Right lung (tissue), 5 donors: ENCODE data around the gene ASCC1. TPM values are rescaled to one million over a fixed set of nuclear protein-coding genes. Genes with fewer than 3 reads are reported as not detected.

Experiments
- DNase-seq, 2 donors: peaks; one replicate each; pipeline ENCODE4 v3.0.0-alpha.2; 2013
- polyA plus RNA-seq, 5 donors: library from polyadenylated mRNA; unstranded; fragments of 120-200 nt; gene quantifications; one replicate each; pipeline versions ENCODE4 v1.2.1 to v1.2.3, GENCODE V29; 2013; ENCODE audit warnings: inconsistent platforms in 1 of 5, low replicate concordance in 1 of 5; ENCODE audit not compliant: insufficient read length in 5 of 5, insufficient read depth in 1 of 5

The ASCC1 gene
- polyA plus RNA-seq, 5 donors: 32.3 to 46.1 (median 40.9) TPM

DNA sequence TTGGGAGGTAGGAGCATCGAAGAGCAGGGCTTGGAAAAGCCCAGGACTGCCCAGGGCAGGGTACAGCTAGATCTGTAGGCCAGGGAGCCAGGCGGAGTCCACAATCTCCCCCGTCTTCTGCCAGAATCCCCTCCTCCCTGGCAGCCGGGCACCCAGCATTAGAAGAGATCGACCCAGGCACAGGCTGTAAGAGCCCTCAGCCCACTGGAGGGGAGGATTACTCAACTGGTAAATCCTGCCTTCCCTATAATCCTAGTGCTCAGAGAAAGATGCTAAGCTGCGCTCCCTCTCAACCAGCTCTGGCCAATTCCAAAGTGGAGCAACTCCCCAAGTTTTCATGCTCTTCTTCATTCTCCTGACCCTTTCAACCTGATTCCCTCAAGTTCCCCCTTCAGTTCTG lies 130.9 kb downstream of the ASCC1 start:
- DNase-seq: no peak

DNA sequence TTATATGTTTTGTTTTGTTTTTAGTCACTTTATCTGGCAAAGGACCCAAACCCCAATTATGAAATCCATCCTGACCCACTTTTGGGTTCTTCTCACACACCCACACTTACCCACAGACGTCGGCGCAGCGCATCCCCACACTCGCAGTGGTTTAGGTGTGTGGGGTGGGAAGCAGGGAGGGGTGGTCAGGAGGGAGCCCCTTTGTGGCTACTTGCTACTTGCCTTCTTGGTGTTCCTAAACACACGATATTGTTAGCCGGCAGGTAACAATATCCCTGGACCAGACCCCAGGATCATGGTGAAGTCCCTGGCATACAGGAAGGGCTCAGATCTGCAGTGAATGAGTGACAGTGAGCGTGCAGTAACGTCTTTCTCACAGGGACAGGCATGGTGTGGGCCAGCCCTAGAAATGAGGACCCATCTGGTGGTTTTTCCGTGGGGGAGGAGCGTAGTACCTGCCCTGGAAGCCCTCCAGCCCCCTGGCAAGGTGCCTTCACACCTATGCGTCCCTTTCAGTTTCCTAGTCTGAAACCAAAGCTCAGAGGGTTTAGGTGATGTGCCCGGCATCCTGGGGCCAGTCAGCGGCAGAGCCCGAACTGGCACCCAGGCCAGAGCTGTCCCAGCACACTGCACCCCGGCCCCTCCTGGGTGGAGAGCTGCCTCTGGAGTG lies 132.2 kb downstream of the ASCC1 start:
- DNase-seq: no peak

DNA sequence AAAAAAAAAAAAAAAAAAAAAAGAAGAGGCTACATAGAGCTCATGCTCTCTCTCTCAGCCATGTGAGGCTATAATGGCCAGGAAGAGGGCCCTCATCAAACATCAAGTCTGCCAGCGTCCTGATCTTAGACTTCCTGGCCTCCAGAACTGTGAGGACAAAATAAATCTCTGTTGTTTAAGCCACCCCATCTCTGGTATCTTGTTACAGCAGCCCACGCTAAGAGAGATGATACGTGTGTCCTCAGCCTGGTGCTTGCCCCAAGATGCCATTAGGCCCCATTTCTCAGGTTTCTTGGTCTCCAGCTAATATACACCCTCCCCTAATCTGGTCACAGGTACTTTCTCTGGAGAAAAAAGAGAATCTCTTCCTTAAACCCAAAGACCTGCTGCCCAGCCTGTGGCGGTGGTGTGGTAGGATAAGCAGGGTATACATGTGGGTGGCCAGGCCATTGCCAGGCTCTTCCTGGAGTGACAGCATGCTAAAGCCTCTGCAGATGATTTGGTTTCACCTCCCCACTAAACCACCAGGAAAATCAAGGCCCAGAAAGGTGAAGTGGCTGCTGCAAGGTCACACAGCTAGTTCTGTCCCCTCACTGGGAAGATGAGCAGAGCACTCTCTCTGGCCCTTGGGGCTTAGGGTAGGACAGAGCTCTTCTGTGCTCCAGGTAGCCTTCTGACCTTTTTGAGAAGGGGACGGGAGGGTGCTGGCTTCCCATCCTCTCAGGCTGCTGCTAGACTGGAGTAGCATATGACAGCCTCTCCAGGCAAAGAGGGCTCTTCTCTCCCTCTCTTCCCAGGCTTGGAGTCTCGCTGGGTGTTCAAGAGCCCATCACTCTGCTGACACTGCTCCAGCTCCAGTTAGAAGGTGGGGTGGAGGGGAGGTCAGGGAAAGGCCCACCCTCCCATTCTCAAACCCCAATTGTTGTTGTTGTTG lies 133.0 kb downstream of the ASCC1 start:
- DNase-seq: no peak

GRCh38 chr10:72081772-72082590 lies 134.1 kb downstream of the ASCC1 start:
- DNase-seq: no peak

GRCh38 chr10:72081210-72081609 lies 134.9 kb downstream of the ASCC1 start:
- DNase-seq: no peak

- no peak for DNase-seq
Observed at GRCh38 chr10:72080042-72080975, 135.8 kb downstream of the ASCC1 start.

DNA sequence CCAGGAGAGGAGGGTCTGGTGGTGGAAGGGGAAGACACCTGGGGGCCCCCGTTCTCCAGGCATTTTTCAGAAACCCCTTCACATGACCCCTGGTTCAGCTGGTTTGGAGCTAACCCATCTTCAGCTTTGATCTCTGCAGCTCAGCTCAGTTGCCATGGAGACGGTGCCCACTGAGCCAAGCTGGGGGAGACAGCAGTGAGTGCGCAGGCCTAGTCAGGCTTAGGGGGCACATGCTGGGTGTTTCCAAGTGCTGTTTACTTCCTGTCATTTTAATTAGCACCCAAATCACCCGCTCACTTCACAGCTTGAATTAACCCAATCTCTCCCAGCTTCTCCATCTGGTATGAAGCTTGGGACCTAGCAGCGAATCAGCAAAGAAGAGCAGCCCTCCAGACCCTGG lies 136.7 kb downstream of the ASCC1 start:
- DNase-seq: no peak

- DNase-seq: no peak
Observed at GRCh38 chr10:72077275-72077990, 138.6 kb downstream of the ASCC1 start.

GRCh38 chr10:72076756-72077155 lies 139.3 kb downstream of the ASCC1 start:
- DNase-seq: no peak

DNA sequence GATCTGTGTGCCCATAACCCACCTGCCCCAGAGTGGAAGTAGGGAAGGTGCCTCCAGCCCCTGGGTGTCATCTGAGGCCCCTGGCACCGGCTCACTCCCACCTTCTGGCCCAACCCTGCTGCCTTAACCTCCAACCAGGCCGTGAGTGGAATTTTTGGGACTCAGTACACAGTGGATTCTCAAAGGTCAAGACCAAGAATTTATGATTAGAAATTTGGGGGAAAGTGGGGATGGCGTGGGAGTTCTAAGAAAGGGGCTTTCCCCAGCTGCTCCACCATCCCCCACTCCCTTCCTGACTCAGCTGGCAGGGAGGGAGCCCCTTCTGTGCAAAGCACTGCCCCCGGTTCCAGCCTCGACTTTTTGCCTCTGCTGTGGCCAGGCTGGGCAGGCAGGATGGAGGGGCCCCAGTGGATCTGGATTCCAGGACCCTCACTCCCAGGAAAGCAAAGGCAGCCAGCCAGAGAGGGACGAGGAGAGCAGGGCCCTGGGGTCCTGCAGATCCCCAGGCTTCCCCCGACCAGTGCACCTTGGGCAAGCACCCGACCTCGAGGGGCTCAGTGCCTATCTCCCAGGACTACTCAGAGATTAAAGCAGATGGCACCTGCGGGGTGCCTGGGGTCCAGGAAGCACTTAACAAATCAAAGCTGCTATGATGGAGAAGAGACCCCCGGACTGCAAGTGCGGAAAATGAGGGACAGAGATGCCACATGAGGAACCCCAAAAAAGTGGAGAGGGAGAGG lies 140.5 kb downstream of the ASCC1 start:
- DNase-seq: no peak

DNA sequence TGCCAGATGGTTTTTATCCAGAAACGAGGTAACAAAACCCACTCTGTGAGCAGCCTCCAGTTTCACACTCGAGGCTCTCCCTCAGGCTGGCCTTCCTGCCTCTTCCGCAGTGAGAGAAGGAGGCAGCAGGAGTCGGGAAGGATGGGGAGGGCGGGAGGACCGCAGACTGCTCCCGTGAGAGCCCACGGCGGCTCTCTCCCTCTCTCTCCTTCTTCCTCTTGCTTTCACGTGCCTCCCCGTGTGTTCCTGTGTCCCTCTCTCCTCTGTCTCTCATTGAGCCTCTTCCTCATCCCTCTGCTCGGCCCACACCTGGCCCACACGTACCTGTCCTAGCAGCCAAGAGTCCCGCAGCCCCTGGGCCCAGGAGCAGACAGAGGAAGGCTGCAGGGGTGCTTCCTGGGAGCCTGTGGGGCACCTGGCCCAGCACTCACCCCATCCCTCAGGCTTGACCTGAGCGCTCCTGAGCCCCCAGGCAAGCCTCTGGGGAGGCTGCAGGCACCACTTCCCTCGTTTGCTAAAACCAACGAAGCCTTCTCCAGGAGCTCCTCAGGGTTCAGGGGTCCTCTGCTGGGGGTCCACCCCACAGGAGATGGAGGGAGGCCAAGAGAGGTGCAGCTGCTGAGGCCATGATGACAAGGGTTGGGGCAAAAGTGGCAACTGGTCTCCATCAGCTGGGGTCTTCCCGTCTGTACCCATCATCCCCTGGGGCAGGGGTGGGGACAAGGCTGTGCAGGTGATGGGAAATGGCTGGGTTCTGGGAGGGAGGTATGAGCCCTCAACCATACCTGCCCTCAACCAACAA lies 141.3 kb downstream of the ASCC1 start:
- DNase-seq: no peak

- DNase-seq: no peak
Observed at GRCh38 chr10:72073708-72074573, 142.1 kb downstream of the ASCC1 start.

GRCh38 chr10:72072639-72073038 lies 143.4 kb downstream of the ASCC1 start:
- no peak for DNase-seq

DNA sequence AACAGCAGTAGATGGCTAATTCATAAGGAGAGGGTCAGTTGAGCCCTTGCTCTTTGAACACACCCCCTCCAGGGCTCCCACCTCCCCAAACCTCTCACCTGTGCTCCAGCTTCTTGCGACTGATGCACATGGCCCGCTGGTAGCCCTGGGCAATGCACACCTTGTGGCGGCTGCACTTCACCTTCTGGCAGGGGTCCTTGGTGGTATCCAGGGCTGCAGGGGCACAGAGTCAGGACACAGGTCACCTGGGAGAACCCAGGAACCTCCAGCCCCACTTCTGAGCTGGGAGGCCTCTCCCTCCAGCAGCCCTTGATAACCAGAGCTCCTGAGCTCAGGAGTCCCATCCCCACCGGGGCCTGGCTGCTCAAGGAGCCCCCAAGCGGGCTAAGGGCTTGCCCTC lies 144.0 kb downstream of the ASCC1 start:
- DNase-seq: no peak

DNA sequence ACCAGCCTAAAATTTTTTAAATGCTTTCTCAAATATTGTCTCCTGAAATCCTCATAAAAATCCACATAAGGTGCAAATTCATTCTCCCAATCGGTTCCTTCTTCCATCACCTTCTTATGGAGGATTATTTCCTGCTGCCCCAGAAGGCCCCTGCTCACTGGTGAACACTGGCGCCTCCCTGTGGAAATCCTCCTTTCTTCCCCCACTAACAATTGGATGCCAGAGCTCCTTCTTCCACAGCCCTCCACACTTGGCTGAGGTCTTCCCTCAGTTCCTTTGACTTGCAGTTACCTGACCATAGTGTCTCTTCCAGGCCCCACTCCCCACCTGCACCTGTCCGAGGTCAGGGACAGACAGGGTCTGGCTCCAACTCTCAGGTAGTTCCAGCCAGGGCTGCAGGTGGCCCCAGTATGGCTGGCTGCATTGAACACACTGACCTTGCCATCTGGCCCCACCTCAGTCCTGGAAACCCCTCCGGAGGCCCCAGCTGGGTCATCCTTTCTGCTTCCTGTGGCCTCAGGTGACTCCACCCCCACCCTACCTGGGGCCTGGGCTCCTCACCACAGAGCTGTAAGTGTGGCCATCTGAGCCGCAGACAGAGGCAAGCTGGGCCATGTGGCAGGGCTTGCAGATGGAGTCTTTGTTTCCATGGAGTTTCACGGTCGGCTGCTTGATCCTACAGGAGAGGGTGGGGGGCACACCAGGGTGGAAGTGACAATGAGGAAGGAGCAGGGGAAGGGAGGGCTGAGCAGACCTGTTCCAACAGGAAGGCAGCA lies 146.1 kb downstream of the ASCC1 start:
- no peak for DNase-seq

GRCh38 chr10:72068901-72069446 lies 147.1 kb downstream of the ASCC1 start:
- no peak for DNase-seq
